Measurements from ENCODE around the gene WFDC1. TPM values are rescaled to one million over a fixed set of nuclear protein-coding genes. Genes with fewer than 3 reads are reported as not detected.

The WFDC1 gene
- 0.45 and 0.47 TPM in 2 replicates for total RNA-seq (ENCODE audit: low replicate concordance)

GRCh38 chr16:84294531-84295142 lies at the start of gene WFDC1:
WFDC1 (plus strand) TSS chr16:84294878; CDS start chr16:84294972, 94 bp downstream.

GRCh38 chr16:84368308-84368996 lies 73.8 kb downstream of the WFDC1 start, which contains the start of gene ATP2C2:
ATP2C2 (plus strand) TSS chr16:84368538; CDS start chr16:84368616, 78 bp downstream.

Other genes with a start within 250 kb of the WFDC1 start
- gene MBTPS1, start 177.9 kb upstream of the WFDC1 start, total RNA-seq (ENCODE audit: low replicate concordance) = 97.0 and 124 TPM in 2 replicates
- 16.5 and 20.6 TPM in 2 replicates for gene HSDL1, start 149.7 kb upstream of the WFDC1 start, total RNA-seq (ENCODE audit: low replicate concordance)
- gene DNAAF1, start 149.6 kb upstream of the WFDC1 start, total RNA-seq (ENCODE audit: low replicate concordance) = not detected in 2 replicates
- 7.7 and 15.6 TPM in 2 replicates for gene TAF1C, start 107.8 kb upstream of the WFDC1 start, total RNA-seq (ENCODE audit: low replicate concordance)
- gene ADAD2, start 103.7 kb upstream of the WFDC1 start, total RNA-seq (ENCODE audit: low replicate concordance) = not detected in 2 replicates
- gene KCNG4, start 54.9 kb upstream of the WFDC1 start, total RNA-seq (ENCODE audit: low replicate concordance) = not detected in 2 replicates
- not detected in 2 replicates for gene ATP2C2, start 73.7 kb downstream of the WFDC1 start, total RNA-seq (ENCODE audit: low replicate concordance)
- 10.6 and 11.6 TPM in 2 replicates for gene MEAK7, start 209.8 kb downstream of the WFDC1 start, total RNA-seq (ENCODE audit: low replicate concordance)